NCI-H1048 (cell line): ENCODE measurements around the gene STOX1.
"Not testable (repeated sequence)": the region's sequence is repeated elsewhere in the genome, so short reads cannot be mapped to it uniquely, and the experiment has no call there.

ENCODE experiments used
- DNase-seq: peaks from one replicate; lab custom pipeline; 2025; lab: John Stamatoyannopoulos, UW

STOX1 gene

DNA sequence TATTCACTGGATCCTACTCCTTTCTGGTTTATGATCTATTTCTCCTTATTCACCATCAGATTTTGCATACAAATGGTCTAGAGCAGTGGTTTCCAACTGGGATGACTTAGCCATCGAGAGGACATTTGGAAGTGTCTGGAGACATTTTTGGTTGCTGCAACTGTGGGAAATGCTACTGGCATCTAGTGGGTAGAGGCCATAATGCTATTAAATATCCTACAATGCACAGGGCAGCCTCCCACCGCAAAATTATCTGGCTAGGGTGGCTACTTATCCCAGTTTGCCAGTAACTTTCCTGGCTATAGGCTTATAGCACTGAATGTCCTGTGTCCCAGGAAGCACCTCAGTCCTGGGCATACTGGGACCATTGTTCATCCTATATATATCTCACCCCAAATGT is 52.3 kb downstream of the STOX1 start:
- no peak for DNase-seq

DNA sequence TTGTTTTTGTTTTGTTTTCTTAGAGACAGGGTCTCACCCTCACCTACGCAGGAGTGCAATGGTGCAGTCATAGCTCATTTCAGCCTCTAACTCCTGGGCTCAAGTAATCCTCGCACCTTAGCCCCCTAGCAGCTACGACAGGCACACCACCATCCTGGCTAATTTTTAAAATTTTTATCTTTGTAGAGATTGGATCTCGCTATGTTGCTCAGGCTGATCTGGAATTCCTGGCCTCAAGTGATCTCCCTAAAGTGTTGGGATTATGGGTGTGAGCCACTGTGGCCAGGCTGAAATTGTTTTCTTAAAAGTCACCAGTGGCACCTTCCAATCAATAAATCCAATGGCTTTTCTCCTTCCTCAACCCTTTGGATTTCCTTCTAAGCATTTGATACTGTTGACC is 52.9 kb downstream of the STOX1 start:
- DNase-seq: no peak

DNA sequence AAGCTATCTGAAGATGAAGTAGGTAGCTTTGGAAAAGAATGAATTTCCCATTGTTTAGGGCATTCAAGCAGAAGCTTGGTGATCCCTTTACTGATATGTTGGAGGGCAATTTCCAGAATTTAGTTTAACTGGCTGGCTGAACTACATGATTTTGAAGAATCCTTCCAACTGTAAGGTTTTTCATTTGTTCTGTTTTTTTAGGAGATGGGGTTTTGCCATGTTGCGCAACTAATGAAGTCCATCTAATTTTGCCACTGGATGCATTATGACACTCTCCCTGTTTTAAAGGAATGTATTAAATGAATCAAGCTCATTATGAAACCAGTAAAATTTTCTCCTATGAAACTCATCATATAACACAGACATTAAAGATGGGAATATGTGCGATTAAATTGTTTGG is 67.7 kb downstream of the STOX1 start:
- DNase-seq: no peak

DNA sequence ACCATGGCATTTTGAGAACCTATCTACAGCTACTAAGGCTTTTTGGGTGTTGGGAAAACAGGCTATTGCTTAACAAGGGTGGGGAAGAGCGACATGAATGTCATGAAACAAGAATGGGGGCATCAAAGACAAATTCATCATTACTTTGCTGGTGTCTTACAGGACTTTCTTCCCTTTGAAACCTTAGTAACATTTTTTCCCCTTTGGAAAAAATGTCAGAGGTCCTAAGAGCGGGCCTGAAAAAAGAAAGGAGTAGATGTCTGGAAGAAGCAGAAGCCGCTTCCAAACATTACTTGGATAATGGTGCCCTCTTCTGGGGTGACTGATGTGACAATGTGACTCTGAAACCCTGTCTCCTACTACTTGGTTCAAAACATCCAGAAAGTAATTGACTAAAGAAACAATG is 70.0 kb downstream of the STOX1 start:
- no peak for DNase-seq

DNA sequence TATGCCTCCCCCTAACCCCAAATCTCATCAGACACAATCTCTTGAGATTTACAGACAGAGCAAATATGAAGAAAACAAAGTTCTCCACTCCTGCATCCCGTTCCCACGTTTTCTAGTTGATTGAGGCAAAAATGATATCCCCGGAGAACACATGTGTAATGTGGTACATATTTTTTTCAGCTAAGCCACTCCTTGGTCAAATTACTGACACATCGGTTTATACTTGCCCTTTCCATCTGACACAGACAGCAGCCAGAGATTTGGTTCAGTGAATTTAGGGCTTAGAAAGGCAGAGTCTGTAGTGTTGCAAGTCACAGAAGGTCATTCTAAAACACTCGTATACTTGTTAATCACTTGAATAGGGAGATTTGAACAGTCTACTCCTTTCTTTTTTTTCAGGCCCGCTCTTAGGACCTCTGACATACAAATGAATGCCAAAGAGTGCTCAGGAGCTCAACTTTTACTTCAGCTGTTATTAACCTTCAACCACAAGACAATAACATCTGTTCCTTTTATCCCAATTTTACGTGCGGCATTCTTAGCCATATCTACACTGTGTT is 71.9 kb downstream of the STOX1 start:
- no peak for DNase-seq

DNA sequence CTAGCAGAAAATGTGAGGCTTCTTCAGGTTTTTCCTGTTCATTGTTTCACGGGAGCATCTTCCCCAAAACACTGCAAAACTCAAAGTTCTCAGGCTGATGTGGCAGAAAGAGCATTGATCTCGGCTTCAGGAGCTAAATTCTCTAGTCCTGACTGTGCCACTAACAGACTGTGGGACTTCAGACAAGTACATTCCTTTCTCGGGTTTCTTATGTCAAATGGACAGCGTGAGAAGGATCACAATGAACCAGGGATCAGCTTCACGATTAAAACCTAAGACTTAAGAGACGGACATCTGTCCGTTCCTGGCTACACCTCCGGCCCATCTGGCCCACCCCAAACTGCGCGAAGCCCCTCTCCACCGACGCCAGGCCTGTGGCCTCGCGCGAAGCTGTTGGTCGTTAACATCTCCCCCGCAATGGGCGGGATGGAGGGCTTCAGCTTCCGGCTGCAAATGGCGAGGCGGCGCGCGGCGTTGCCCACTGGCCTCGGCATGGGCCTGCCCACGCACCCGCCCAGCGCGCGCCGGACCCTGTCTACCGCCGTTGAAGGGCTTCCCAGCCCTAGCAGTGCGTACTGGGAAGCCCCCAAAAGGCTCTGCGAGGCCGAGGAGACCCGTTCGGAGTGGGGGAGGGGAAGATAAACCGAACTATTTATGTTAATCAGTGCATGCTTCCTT is 73.2 kb downstream of the STOX1 start:
- peak; percentile 75 for DNase-seq

DNA sequence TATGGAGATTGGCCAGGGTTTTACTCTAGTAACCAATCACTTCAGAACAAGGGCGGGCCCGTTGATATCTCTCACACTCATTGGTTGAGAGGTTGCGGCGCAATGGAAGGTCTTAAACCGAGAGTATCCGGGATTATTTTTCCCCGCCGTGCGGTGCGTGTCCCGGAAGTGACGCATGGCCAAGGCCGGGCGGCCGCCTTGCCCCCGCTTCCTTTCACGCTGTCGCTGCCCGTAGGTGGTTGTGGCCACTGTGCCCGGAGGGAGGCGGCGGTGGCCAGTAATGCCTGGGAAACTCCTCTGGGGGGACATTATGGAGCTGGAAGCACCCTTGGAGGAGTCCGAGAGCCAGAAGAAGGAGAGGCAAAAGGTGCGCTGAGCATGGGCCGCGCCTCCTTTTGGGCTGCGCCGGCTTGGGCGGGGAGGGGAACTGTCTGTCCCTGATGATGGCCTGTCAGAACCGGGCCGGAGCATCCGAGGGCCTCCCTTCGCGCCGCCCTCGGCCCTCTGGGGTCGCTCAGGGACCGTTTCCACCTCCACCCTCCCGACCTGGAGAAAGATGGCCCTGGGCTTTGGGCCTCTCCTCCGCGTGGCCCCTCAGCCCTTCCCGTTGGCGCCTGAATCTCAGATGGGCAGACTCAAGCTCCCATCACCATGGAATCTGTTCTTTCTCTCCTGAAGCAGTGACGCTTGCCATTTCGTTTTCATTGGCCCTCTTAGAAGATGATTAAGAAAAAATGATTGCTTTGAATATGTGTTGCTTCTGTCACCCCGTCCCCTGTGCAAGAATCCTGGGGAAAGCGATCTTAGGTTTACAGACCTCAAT is 74.0 kb downstream of the STOX1 start, which contains the start of gene DDX50:
Gene DDX50, plus strand, starts transcription at position 211 of the 823 bp plus-strand sequence. Its CDS starts 70 bp downstream, at position 281.
- DNase-seq: peak; percentile 98

DNA sequence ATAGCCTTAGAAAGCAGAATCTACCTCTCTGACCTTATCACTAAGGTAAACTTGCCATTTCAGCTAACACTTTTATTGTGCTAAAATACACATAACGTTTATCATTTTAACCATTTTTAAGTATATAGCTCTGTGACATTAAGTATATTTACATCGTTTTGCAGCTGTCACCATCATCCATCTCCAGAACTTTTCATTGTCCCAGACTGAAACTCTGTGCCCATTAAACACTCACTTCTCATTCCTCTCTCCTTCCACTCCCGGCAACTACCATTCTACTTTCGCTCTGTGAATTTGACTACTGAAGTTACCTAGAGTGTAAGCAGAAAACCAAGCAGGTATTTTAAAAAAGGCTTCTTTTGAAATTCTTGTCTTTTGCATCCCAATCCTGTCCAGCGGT is 75.1 kb downstream of the STOX1 start:
- DNase-seq: no peak

DNA sequence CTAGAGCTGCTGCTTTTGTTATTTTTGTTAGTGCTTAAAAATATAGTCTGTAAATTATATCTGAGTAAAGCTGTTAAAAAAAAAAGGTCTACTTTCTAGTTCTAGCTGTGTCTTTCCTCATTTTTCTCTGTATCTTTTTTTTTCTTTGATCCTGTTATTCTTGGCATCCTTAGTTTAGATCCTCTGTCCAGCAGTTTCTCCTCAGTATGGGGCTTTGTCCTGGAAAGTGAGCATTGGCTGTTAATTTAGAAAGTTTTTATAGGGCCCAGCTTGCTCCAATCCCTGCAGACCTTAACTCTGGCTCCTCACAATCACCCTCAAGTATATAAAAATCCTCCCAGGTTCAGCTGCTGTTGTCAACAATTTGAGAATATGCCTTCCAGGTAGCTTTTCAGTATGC is 97.3 kb downstream of the STOX1 start:
- DNase-seq: no peak

DNA sequence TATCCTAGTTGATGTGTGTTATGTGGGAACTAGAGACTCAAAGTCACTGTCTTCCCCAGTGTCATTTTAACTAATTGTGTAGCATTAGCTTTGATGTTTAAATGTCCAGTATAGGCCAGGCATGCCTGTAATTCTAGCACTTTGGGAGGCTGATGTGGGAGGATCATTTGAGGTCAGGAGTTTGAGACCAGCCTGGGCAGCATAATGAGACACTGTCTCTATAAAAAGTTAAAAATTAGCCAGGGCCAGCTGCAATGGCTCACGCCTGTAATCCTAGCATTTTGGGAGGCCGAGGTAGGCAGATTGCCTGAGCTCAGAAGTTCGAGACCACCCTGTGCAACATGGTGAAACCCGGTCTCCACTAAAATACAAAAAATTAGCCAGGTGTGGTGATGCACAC is 98.2 kb downstream of the STOX1 start:
- DNase-seq: no peak

DNA sequence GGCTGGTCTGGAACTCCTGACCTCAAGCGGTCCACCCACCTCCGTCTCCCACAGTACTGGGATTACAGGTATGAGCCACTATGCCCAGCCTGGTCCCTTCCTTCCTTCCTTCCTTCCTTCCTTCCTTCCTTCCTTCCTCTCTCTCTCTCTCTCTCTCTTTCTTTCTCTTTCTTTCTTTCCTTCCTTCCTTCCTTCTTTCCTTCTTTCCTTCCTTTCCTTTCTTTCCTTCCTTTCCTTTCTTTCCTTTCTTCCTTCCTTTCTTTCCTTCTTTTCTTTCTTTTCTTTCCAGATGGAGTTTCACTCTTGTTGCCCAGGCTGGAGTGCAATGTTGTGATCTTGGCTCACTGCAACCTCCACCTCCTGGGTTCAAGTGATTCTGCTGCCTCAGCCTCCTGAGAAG is 101.8 kb downstream of the STOX1 start:
- DNase-seq: not testable (repeated sequence)

DNA sequence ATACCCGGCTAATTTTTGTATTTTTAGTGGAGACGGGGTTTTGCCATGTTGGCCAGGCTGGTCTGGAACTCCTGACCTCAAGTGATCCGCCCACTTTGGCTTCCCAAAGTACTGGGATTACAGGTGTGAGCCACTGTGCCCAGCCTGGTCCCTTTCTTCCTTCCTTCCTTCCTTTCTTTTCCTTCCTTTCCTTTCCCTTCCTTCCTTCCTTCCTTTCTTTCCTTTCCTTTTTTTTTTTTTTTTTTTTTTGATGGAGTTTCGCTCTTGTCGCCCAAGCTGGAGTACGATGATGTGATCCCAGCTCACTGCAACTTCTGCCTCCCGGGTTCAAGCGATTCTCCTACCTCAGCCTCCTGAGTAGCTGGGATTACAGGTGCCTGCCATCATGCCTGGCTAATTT is 102.6 kb downstream of the STOX1 start:
- not testable (repeated sequence) for DNase-seq

DNA sequence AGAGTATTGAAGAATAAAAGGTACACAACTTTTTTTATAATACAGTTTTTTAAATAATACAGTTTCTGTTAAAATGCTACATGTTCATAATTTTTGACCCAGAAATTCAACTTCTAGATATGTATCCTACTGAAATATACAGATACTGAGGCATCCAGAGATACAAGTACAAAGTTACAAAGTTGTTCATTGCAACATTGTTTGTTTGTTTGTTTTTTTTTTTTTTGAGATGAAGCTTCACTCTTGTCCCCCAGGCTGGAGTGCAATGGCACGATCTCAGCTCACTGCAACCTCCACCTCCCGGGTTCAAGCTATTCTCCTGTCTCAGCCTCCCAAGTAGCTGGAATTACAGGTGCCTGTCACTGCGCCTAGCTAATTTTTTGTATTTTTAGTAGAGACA is 105.5 kb downstream of the STOX1 start:
- not testable (repeated sequence) for DNase-seq

DNA sequence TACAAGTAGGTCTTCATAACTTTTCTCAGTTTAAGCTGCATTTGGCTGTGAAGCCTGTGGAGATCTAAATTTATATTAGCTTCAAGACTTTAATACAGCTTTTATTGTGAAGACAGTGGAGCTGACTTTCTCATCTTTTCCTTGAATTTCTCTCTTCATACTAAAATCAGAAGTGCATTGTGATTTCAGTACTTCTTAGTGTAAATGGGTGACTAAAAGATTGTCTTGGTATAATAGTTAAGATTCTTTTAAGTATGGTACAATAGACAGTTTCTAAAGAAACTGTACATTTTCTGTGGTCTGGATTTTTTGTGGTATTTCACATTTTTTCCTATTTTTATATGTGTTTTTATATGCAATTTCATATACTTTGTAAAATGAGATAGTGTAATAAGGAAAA is 107.7 kb downstream of the STOX1 start:
- DNase-seq: no peak

DNA sequence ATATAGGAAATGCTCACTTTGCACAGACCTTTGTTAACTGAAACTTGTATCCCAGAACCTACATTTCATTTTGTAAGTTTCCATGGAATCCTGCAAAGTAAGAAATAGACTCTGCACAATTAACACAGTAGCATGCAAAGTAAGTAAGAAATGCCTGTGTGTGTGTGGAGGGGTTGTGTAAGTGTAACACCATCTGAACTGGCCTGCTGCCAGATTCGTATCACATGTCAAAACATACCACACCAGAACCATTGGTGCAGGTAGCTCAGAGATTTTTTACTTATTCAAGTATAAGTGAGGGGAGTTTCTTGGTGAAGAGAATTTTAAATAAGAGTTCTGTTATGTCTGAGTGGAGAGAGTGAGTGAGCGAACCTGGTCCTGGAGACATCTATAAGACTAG is 110.8 kb downstream of the STOX1 start:
- no peak for DNase-seq

DNA sequence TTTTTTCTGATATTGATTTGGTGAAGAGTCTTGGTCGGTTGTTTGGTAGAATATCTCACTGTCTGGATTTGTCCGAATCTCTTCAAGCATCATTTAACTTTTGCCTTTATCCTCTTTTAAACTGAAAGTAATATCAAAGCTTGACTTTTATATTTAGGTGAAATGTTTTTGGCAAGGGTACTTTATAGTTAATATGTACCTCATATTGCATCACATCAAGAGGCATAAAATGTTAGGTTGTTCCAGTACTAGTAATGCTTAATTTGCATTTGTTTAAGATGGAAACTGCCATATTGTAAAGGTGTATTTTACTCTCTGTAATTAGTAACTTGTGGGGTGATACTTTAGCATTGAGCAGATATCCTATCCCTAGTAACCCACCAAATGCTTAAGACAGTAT is 111.6 kb downstream of the STOX1 start:
- DNase-seq: no peak

DNA sequence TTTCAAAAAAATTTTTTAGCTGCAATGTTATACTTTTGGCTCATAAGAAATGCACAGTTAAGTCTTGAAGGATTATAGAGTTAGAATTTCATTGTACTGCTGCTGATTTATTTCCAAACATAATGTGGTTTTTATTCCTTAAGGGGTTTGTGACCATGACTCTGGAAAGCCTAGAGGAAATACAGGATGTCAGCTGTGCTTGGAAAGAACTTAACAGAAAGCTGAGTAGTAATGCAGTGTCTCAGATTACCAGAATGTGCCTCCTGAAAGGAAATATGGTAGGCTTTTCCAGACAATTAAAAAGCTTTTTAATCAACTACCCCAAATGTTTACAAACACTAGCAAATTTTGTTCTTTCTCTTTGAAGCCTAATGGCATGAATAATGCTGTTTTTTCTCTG is 113.6 kb downstream of the STOX1 start:
- not testable (repeated sequence) for DNase-seq
